Liver (tissue), 9 donors: ENCODE data around the gene ERP27. TPM values are rescaled to one million over a fixed set of nuclear protein-coding genes. Genes with fewer than 3 reads are reported as not detected.

Experiments
- DNase-seq: peaks from one replicate; pipeline ENCODE4 v3.0.0-alpha.2; 2017; ENCODE audit warnings: low spot score
- H3K27ac ChIP-seq, 2 donors: one replicate each; pipeline ENCODE4 v1.7.0; 2013; ENCODE audit warnings: inconsistent platforms in 2 of 2, low read length in 2 of 2, control low read depth in 1 of 2, low read depth in 1 of 2, mild to moderate bottlenecking in 1 of 2
- H3K27me3 ChIP-seq, 4 donors: one replicate each; pipeline versions ENCODE4 v1.6.1 to v1.7.0; 2013; ENCODE audit warnings: low read length in 3 of 4, inconsistent platforms in 1 of 4, mild to moderate bottlenecking in 1 of 4, moderate library complexity in 1 of 4; ENCODE audit not compliant: control insufficient read depth in 4 of 4, insufficient read depth in 4 of 4
- H3K36me3 ChIP-seq, 4 donors: one replicate each; pipeline versions ENCODE4 v1.6.1 to v1.7.0; 2013; ENCODE audit warnings: low read length in 3 of 4, mild to moderate bottlenecking in 3 of 4, low read depth in 1 of 4, moderate library complexity in 1 of 4; ENCODE audit not compliant: control insufficient read depth in 4 of 4, insufficient read depth in 3 of 4
- H3K4me1 ChIP-seq, 4 donors: one replicate each; pipeline versions ENCODE4 v1.6.1 to v1.7.0; 2013; ENCODE audit warnings: low read length in 3 of 4, mild to moderate bottlenecking in 3 of 4, moderate library complexity in 1 of 4; ENCODE audit not compliant: control insufficient read depth in 4 of 4, insufficient read depth in 4 of 4
- H3K4me3 ChIP-seq, 3 donors: one replicate each; pipeline versions ENCODE4 v1.6.1 to v1.7.0; 2013; ENCODE audit warnings: low read length in 3 of 3, control low read depth in 1 of 3, low read depth in 1 of 3, mild to moderate bottlenecking in 1 of 3
- H3K9ac ChIP-seq, 2 donors: one replicate each; pipeline ENCODE4 v1.7.0; 2013; ENCODE audit warnings: low read length in 2 of 2, mild to moderate bottlenecking in 2 of 2, moderate library complexity in 2 of 2, control low read depth in 1 of 2, low read depth in 1 of 2
- H3K9me3 ChIP-seq, 4 donors: one replicate each; pipeline versions ENCODE4 v1.6.1 to v1.7.0; 2013; ENCODE audit warnings: low read length in 3 of 4; ENCODE audit not compliant: control insufficient read depth in 4 of 4
- ATF3 ChIP-seq: IDR thresholded peaks from 2 replicates; pipeline ENCODE4 v1.6.1; 2016; ENCODE audit warnings: antibody characterized with exemption
- CTCF ChIP-seq: fragments of 150-350 bp; IDR thresholded peaks from 2 replicates; pipeline ENCODE4 v1.5.1; 2017; ENCODE audit warnings: improper control_type of control experiment, low read depth, low read length; ENCODE audit not compliant: missing input control
- EGR1 ChIP-seq, 2 donors: IDR thresholded peaks; 2 replicates each; pipeline ENCODE4 v1.6.1; 2016 to 2018; ENCODE audit warnings: antibody characterized with exemption in 2 of 2, low read depth in 2 of 2
- FOXA1 ChIP-seq: IDR thresholded peaks from 2 replicates; pipeline ENCODE4 v1.6.1; 2016; ENCODE audit warnings: antibody characterized with exemption
- FOXA2 ChIP-seq: IDR thresholded peaks from 2 replicates; pipeline ENCODE4 v1.6.1; 2016; ENCODE audit warnings: antibody characterized with exemption
- GABPA ChIP-seq, 2 donors: IDR thresholded peaks in 1 of 2; conservative IDR thresholded peaks in 1 of 2; 2 replicates each; pipeline ENCODE4 v1.6.1; 2016; ENCODE audit warnings: antibody characterized with exemption in 2 of 2, mild to moderate bottlenecking in 1 of 2, moderate library complexity in 1 of 2
- HNF4A ChIP-seq, 2 donors: conservative IDR thresholded peaks; 2 replicates each; pipeline ENCODE4 v1.6.1; 2016; ENCODE audit warnings: antibody characterized with exemption in 2 of 2, mild to moderate bottlenecking in 2 of 2
- HNF4G ChIP-seq: IDR thresholded peaks from 2 replicates; pipeline ENCODE4 v1.6.1; 2016; ENCODE audit warnings: antibody characterized with exemption
- JUND ChIP-seq, 2 donors: IDR thresholded peaks; 2 replicates each; pipeline ENCODE4 v1.6.1; 2016; ENCODE audit warnings: antibody characterized with exemption in 2 of 2
- RAD21 ChIP-seq, 2 donors: IDR thresholded peaks; 2 replicates each; pipeline ENCODE4 v1.6.1; 2016; ENCODE audit warnings: antibody characterized with exemption in 2 of 2, mild to moderate bottlenecking in 2 of 2
- REST ChIP-seq: IDR thresholded peaks from 2 replicates; pipeline ENCODE4 v1.6.1; 2016; ENCODE audit warnings: antibody characterized with exemption, mild to moderate bottlenecking
- RXRA ChIP-seq, 2 donors: IDR thresholded peaks; 2 replicates each; pipeline ENCODE4 v1.6.1; 2017 to 2018; ENCODE audit warnings: antibody characterized with exemption in 2 of 2, mild to moderate bottlenecking in 1 of 2
- SP1 ChIP-seq: IDR thresholded peaks from 2 replicates; pipeline ENCODE4 v1.6.1; 2018; ENCODE audit warnings: antibody characterized with exemption, mild to moderate bottlenecking
- TAF1 ChIP-seq: conservative IDR thresholded peaks from 2 replicates; pipeline ENCODE4 v1.6.1; 2016; ENCODE audit warnings: antibody characterized with exemption, mild to moderate bottlenecking
- YY1 ChIP-seq: IDR thresholded peaks from 2 replicates; pipeline ENCODE4 v1.6.1; 2016; ENCODE audit warnings: antibody characterized with exemption, mild to moderate bottlenecking
- ZBTB33 ChIP-seq: IDR thresholded peaks from 2 replicates; pipeline ENCODE4 v1.6.1; 2016; ENCODE audit warnings: antibody characterized with exemption
- WGBS: extraction: QIAGEN DNeasy Blood & Tissue Kit; methylation state at CpG from one replicate; pipeline ENCODE4 v1.1.7; 2013; 5-methylcytosine and 5-hydroxymethylcytosine counted together
- polyA plus RNA-seq, 2 donors: library from polyadenylated mRNA; stranded (reverse) in 1 of 2; unstranded in 1 of 2; fragments of 200-250 nt in 1 of 2; fragments of >200 nt in 1 of 2; fragmentation: Nextera tagmentation in 1 of 2; extraction: Ambion mirVana in 1 of 2; gene quantifications; one replicate each; pipeline versions ENCODE4 v1.2.1 to v1.2.3, GENCODE V29; 2013 to 2015
- total RNA-seq, 2 donors: library from RNA; depleted of rRNA; stranded (reverse); fragments of >200 nt; gene quantifications; one replicate each; pipeline ENCODE4 v1.2.3, GENCODE V29; 2014
- donor health status: healthy.
- donor health status: healthy.
- donor health status: healthy.
- donor health status: healthy.
- donor health status: healthy.

The ERP27 gene
- total and polyA plus RNA-seq, 4 donors = 0.14 to 5.8 (median 0.51) TPM

GRCh38 chr12:14965221-14965620 is 26.9 kb upstream of the ERP27 start:
- H3K9ac ChIP-seq = no peak overlapping the region
- no peak for DNase-seq
- no peak overlapping the region for H3K27ac ChIP-seq
- H3K27me3 ChIP-seq = no peaks in the 10 kb centered on the region
- H3K4me1 ChIP-seq = no peaks in the 10 kb centered on the region
- no peaks in the 10 kb centered on the region for H3K9me3 ChIP-seq
- no peak for TF ChIP-seq YY1
- TF ChIP-seq RXRA (IDR thresholded peaks at IDR 0.05) = no peak
- no peak for TF ChIP-seq RAD21 (IDR thresholded peaks at IDR 0.05)
- TF ChIP-seq JUND (IDR thresholded peaks at IDR 0.05) = no peak
- TF ChIP-seq SP1 = no peak
- TF ChIP-seq HNF4A (conservative IDR thresholded peaks at IDR 0.05) = no peak
- no peak for TF ChIP-seq HNF4G
- TF ChIP-seq FOXA1 = no peak
- no peak for TF ChIP-seq GABPA (IDR thresholded peaks at IDR 0.05 in 1 of 2, conservative IDR thresholded peaks at IDR 0.05 in 1 of 2)
- TF ChIP-seq FOXA2 = no peak
- no peak for TF ChIP-seq ZBTB33
- no peak for TF ChIP-seq REST
- no peak for TF ChIP-seq TAF1
- no peak for TF ChIP-seq EGR1 (IDR thresholded peaks at IDR 0.05; ENCODE audit: low read depth in 2 of 2)
- no peak for TF ChIP-seq CTCF
- no peak for TF ChIP-seq ATF3
- H3K36me3 ChIP-seq = no peaks in the 10 kb centered on the region
- H3K4me3 ChIP-seq = no peak overlapping the region
- WGBS = 93% methylated on average over 2 of the region's 2 CpGs

- Histone ChIP-seq H3K4me3 (no peak overlapping the region), H3K4me1 (peaks cover 0 to 2% (median 0%) of the 10 kb centered on the region in 4 donors), H3K36me3 (no peaks in the 10 kb centered on the region), H3K27ac (no peak overlapping the region), H3K27me3 (no peaks in the 10 kb centered on the region), H3K9me3 (no peaks in the 10 kb centered on the region), H3K9ac (no peak overlapping the region)
- TF ChIP-seq GABPA (IDR thresholded peaks at IDR 0.05 in 1 of 2, conservative IDR thresholded peaks at IDR 0.05 in 1 of 2) (no peak), ATF3 (no peak), YY1 (no peak), TAF1 (no peak)
- WGBS = 73% methylated on average over 2 of the region's 2 CpGs
- no peak for DNase-seq
Observed at GRCh38 chr12:14964406-14964805, 26.1 kb upstream of the ERP27 start.
